ENCODE results near the gene EIF3L.
A peak's percentile ranks its signal among the peaks of the same experiment; 100 is the strongest.

The EIF3L gene

DNA sequence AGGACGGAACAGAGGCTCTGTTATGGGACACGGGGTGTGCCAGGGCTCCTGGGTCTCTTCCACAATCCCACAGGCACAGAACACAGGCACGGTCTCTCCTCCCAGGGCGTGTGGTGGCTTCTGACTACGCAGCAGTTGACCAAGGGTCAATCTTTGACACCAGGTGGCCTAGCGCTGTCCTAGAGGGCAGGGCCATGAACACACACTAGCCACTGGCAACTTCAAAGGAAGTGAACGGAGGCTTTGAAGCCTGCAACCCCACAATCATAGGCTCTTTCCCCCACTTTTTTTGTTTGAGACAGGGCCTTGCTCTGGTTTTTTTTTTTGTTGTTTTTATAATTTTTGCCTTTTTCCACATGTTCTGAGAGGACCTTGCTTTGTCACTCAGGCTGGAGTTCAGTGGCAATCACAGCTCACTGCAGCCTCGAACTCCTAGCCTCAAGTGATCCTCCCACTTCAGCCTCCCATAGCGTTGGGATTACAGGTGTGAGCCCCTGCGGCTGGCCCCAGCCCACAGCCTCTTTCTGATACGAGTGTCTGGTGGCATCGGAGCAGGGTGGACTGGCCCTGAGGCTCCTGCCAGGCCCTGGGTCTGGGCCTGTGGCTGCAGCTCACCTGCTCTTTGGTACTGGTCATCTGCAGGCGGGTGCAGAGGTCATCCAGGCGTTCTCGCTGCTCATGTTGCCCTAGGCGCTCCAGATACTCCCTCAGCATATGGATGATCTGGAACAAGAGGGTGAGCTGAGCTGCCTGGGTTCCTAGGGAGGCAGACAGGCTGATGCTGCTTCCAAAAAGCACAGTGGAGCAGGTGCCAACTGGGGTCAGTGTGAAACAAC lies 17.0 kb upstream of the EIF3L start:
- no peak for TF ChIP-seq ZNF565 (CRISPR knock-in tag; conservative IDR thresholded peaks at IDR 0.05; ENCODE audit: low read depth)
- TF ChIP-seq ZNF70 (CRISPR knock-in tag; IDR thresholded peaks at IDR 0.05) = no peak
- no peak for TF ChIP-seq CSDC2 (CRISPR knock-in tag; IDR thresholded peaks at IDR 0.05)
- TF ChIP-seq ZFP3 (CRISPR knock-in tag; IDR thresholded peaks at IDR 0.05) = no peak
- TF ChIP-seq SNAI2 (CRISPR knock-in tag; IDR thresholded peaks at IDR 0.05) = no peak
- TF ChIP-seq, protein P1, sequence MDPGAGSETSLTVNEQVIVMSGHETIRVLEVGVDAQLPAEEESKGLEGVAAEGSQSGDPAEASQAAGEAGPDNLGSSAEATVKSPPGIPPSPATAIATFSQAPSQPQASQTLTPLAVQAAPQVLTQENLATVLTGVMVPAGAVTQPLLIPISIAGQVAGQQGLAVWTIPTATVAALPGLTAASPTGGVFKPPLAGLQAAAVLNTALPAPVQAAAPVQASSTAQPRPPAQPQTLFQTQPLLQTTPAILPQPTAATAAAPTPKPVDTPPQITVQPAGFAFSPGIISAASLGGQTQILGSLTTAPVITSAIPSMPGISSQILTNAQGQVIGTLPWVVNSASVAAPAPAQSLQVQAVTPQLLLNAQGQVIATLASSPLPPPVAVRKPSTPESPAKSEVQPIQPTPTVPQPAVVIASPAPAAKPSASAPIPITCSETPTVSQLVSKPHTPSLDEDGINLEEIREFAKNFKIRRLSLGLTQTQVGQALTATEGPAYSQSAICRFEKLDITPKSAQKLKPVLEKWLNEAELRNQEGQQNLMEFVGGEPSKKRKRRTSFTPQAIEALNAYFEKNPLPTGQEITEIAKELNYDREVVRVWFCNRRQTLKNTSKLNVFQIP (CRISPR knock-in tag; IDR thresholded peaks at IDR 0.05; ENCODE audit: borderline replicate concordance, low read depth) = no peak
- no peak for TF ChIP-seq PPARA (CRISPR knock-in tag; IDR thresholded peaks at IDR 0.05; ENCODE audit: borderline replicate concordance)
- TF ChIP-seq ZNF8 (CRISPR knock-in tag; IDR thresholded peaks at IDR 0.05) = no peak
- TF ChIP-seq CREB5 (CRISPR knock-in tag; IDR thresholded peaks at IDR 0.05; ENCODE audit: low read depth) = no peak
- TF ChIP-seq, protein P2, sequence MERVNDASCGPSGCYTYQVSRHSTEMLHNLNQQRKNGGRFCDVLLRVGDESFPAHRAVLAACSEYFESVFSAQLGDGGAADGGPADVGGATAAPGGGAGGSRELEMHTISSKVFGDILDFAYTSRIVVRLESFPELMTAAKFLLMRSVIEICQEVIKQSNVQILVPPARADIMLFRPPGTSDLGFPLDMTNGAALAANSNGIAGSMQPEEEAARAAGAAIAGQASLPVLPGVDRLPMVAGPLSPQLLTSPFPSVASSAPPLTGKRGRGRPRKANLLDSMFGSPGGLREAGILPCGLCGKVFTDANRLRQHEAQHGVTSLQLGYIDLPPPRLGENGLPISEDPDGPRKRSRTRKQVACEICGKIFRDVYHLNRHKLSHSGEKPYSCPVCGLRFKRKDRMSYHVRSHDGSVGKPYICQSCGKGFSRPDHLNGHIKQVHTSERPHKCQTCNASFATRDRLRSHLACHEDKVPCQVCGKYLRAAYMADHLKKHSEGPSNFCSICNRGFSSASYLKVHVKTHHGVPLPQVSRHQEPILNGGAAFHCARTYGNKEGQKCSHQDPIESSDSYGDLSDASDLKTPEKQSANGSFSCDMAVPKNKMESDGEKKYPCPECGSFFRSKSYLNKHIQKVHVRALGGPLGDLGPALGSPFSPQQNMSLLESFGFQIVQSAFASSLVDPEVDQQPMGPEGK (CRISPR knock-in tag; IDR thresholded peaks at IDR 0.05; ENCODE audit: borderline replicate concordance) = no peak
- no peak for TF ChIP-seq TOX (CRISPR knock-in tag; IDR thresholded peaks at IDR 0.05; ENCODE audit: borderline replicate concordance)
- TF ChIP-seq ARNTL (CRISPR knock-in tag; IDR thresholded peaks at IDR 0.05; ENCODE audit: borderline replicate concordance, low read depth) = no peak
- no peak for TF ChIP-seq RARB (CRISPR knock-in tag; IDR thresholded peaks at IDR 0.05)
- TF ChIP-seq ZFP30 (CRISPR knock-in tag; IDR thresholded peaks at IDR 0.05) = no peak
- no peak for TF ChIP-seq ZC3H10 (CRISPR knock-in tag; IDR thresholded peaks at IDR 0.05)
- no peak for TF ChIP-seq ESRRG (CRISPR knock-in tag; IDR thresholded peaks at IDR 0.05)
- no peak for TF ChIP-seq ISL1 (CRISPR knock-in tag; IDR thresholded peaks at IDR 0.05)
- no peak for TF ChIP-seq GLIS3 (CRISPR knock-in tag; IDR thresholded peaks at IDR 0.05)
- TF ChIP-seq OSR1 (CRISPR knock-in tag; IDR thresholded peaks at IDR 0.05) = no peak
- no peak for TF ChIP-seq TCF4 (CRISPR knock-in tag; IDR thresholded peaks at IDR 0.05; ENCODE audit: borderline replicate concordance)
- no peak for ATAC-seq

- ATAC-seq = no peak
- TF ChIP-seq, protein P1 (CRISPR knock-in tag; IDR thresholded peaks at IDR 0.05; ENCODE audit: borderline replicate concordance, low read depth) = no peak
- TF ChIP-seq OSR1 (CRISPR knock-in tag; IDR thresholded peaks at IDR 0.05) (no peak), CREB5 (CRISPR knock-in tag; IDR thresholded peaks at IDR 0.05; ENCODE audit: low read depth) (no peak), ZNF70 (CRISPR knock-in tag; IDR thresholded peaks at IDR 0.05) (no peak), ARNTL (CRISPR knock-in tag; IDR thresholded peaks at IDR 0.05; ENCODE audit: borderline replicate concordance, low read depth) (no peak), BACH2 (CRISPR knock-in tag; IDR thresholded peaks at IDR 0.05; ENCODE audit: borderline replicate concordance) (no peak)
These were observed 7.0 kb upstream of the EIF3L start for GRCh38 chr22:37842015-37842793.

DNA sequence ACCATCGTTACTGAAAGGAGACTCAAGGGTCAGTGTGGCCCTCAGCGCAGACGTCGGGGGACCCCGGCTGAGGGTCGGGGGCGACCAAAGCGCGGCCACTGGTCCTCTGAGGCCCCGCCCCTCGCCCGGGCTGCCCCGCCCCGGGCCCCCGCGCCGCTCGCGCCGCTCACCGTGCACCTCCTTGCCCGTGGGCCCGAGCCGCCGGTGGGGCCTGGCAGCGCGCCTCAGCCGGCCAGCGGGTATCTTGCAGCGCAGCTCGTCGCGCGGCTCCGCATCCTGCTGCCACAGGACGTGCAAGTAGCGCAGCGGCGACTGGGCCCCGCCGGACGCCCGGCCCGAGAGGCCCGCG lies 5.5 kb upstream of the EIF3L start:
- TF ChIP-seq ARNTL (CRISPR knock-in tag; IDR thresholded peaks at IDR 0.05; ENCODE audit: borderline replicate concordance, low read depth) = no peak
- TF ChIP-seq, protein P1 (CRISPR knock-in tag; IDR thresholded peaks at IDR 0.05; ENCODE audit: borderline replicate concordance, low read depth) = no peak
- no peak for TF ChIP-seq CSDC2 (CRISPR knock-in tag; IDR thresholded peaks at IDR 0.05)
- TF ChIP-seq CSRNP3 (CRISPR knock-in tag; IDR thresholded peaks at IDR 0.05) = no peak
- no peak for TF ChIP-seq OSR1 (CRISPR knock-in tag; IDR thresholded peaks at IDR 0.05)
- no peak for TF ChIP-seq ZNF565 (CRISPR knock-in tag; conservative IDR thresholded peaks at IDR 0.05; ENCODE audit: low read depth)
- TF ChIP-seq RARB (CRISPR knock-in tag; IDR thresholded peaks at IDR 0.05) = no peak
- no peak for TF ChIP-seq ZC3H10 (CRISPR knock-in tag; IDR thresholded peaks at IDR 0.05)
- TF ChIP-seq ZFP3 (CRISPR knock-in tag; IDR thresholded peaks at IDR 0.05) = no peak
- TF ChIP-seq PPARA (CRISPR knock-in tag; IDR thresholded peaks at IDR 0.05; ENCODE audit: borderline replicate concordance) = no peak
- TF ChIP-seq ZFP30 (CRISPR knock-in tag; IDR thresholded peaks at IDR 0.05) = no peak
- no peak for TF ChIP-seq BACH2 (CRISPR knock-in tag; IDR thresholded peaks at IDR 0.05; ENCODE audit: borderline replicate concordance)
- no peak for TF ChIP-seq ZNF8 (CRISPR knock-in tag; IDR thresholded peaks at IDR 0.05)
- ATAC-seq = peak; percentile 51
